GM18870 (cell line): ENCODE data around the gene SLAIN2.

Experiments
- ATAC-seq: cut with Tn5 transposase; IDR thresholded peaks from one replicate; pipeline ENCODE4 v1.9.1; 2021; ENCODE audit warnings: moderate library complexity; ENCODE audit not compliant: unreplicated experiment

Gene SLAIN2

DNA sequence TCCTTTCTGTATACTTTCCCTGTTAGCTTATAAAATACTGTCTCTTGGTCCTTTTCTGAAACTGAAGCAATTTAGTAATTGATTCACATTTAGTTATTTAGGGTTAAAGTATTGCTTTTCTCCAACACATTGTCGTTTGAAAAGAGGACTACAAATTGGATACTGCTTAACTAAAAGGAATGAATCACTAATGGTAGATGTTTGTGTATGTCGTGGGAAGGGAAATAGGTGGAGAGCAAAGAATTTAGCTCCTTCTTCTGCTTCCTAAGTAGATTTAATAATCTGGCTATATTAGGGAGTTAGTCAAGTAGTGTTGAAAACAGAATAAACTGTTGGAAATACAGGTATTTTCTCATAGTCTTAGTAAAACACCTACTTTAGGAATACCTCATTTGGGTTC lies 27.9 kb downstream of the SLAIN2 start:
- ATAC-seq = no peak

GRCh38 chr4:48369771-48370170 lies 28.4 kb downstream of the SLAIN2 start:
- no peak for ATAC-seq

DNA sequence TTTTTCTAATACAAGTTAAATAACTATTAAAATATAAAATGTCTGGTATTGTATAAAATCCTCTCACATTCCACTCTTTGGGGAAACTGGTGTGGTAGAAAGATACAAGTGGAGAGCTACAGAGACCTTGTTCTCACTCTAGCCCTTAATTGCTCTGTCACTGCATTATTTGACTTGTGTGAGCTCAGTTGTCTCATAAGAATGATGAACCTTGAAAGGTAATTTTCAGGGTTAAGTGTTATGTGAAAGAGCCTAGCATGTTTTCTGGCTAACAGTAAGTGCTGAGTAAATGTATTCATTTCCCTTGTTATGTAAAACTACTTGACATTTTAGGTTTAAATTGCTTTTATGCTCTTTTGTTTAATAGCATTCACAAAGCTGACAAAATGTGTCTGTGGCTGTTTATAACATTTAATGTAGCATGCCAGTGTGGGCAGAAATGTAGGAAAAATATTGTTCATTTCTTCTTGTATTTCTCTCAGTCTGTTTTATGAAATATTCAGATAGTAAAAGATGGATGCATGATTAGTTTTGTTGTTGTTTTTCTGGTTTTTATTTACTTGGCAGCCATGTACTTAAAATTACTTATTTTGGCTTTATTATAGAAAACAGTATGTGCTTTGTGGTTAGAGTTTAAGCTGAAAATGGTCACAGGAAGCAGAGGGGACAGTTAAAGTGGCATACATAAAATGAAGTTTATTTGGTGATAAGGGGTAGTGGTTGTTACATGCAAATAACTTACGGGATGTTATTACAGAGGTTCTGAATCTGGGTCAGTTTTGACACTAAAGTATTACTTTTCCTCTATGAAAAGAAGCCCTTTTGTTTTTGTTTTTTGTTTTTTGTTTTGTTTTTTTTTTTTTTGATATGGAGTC lies 29.2 kb downstream of the SLAIN2 start:
- no peak for ATAC-seq

DNA sequence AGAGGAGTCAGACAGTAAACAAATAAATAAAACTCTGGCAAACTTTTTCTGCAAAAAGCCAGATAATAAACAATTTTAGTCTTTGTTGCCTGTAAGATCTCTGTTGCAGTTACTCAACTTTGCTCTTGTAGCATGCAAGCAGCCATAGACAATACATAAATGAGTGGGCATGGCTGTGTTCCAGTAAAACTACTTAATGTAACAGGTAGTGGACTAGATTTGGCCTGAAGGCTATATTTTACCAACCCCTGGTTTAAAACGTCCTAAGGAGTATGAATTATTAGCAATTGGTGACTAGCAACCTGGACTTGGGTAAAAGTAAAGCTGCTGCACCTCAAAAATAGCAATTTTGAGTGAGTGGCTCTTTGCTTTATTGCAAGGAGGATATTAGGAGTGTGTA lies 30.9 kb downstream of the SLAIN2 start:
- no peak for ATAC-seq

- no peak for ATAC-seq
Observed at GRCh38 chr4:48375651-48376304, 34.4 kb downstream of the SLAIN2 start.

DNA sequence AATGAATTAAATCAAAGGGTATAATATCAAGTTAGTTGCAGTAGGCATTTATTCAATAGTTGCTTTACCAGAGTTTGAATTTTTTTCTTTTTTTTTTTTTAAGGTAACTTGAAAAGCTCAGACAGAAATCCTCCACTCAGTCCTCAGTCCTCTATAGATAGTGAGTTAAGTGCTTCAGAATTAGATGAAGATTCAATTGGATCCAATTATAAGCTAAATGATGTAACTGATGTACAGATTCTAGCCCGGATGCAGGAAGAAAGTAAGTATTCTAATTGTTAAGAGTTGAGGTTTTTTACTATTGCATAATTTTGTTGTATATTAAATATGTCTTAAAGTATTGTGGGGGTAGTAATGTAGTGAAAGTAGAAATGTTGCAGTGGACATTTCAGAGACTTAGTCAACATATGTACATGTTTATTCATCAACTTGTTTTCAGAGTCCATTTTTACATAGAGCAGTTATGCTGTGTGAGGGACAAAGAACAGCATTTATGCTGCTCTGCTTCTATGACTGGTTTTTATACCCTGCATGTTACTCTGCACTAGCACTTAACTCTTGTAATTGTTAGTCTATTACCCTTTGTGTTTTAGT lies 38.4 kb downstream of the SLAIN2 start:
- ATAC-seq = no peak

GRCh38 chr4:48380583-48381167 lies 39.3 kb downstream of the SLAIN2 start:
- no peak for ATAC-seq

- no peak for ATAC-seq
Observed at GRCh38 chr4:48388525-48389154, 47.3 kb downstream of the SLAIN2 start.

DNA sequence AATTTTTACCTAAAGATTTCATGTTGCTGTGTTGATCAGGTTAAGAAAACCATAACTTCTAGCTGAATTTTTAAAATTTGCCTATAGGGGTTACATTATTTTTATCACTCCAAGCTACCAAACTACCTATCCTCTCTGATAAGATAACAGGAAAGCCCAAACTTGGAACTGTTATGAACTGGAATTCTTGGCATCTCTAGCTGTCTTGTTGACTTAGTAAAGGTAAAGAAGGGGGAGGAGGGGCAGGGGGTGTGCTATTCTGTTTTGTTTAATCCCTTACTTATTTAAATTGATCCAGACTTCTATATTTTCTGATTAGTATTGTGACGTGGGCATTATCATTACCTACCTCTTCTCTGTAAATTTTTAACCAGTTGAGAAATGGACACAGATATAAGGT lies 54.7 kb downstream of the SLAIN2 start:
- no peak for ATAC-seq

DNA sequence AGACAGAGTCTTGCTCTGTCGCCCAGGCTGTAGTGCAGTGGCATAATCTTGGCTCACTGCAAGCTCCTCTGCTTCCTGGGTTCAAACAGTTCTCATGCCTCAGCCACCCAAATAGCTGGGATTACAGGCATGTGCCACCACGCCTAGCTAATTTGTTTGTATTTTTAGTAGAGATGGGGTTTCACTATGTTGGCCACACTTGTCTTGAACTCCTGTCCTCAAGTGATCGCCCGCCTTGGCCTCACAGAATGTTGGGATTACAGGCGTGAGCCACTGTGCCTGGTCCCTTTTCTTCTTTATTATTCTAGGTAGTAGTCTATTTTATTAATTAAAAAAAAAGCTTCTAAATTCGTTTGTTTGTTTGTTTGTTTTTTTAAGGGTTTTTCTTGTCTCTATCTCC lies 59.1 kb downstream of the SLAIN2 start:
- no peak for ATAC-seq

- ATAC-seq = no peak
Observed at GRCh38 chr4:48403358-48403757, 62.0 kb downstream of the SLAIN2 start.

DNA sequence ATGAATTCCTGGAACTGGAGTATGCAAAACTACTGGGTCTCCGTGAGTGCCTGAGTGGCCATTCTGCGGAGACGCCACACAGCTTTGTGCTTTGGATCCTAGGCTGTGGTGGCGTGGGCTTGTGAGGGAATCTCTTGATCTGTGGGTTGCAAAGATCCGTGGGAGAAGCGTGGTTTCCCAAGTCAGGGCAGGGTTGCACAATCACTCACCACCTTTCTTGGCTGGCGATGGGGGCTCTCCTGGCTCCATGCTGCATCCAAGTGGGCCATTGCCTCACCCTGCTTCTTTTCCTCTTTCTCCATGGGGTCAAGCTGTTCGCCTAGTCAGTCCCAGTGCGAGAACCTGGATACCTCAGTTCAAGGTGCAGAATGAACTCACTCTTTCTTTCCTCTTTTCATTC lies 62.5 kb downstream of the SLAIN2 start:
- no peak for ATAC-seq

- ATAC-seq = no peak
Observed at GRCh38 chr4:48405924-48406323, 64.6 kb downstream of the SLAIN2 start.

DNA sequence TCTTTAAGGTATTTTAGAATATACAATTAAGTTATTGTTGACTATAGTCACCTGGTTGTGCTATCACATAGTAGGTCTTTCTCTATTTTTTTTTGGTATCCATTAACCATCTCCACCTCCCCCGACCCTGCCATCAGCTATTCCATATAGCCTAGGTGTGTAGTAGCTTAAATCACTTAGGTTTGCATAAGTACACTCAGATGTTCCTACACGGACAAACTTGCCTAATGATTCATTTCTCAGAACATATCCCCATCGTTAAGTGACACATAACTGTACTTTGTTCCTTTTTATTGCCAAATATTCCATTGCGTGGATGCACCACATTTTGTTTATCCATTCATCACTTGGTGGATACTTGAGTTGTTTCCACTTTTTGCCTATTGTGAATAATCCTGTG lies 67.9 kb downstream of the SLAIN2 start:
- no peak for ATAC-seq

GRCh38 chr4:48410812-48411211 lies 69.5 kb downstream of the SLAIN2 start:
- no peak for ATAC-seq

- no peak for ATAC-seq
Observed at GRCh38 chr4:48420144-48420543, 78.8 kb downstream of the SLAIN2 start.

DNA sequence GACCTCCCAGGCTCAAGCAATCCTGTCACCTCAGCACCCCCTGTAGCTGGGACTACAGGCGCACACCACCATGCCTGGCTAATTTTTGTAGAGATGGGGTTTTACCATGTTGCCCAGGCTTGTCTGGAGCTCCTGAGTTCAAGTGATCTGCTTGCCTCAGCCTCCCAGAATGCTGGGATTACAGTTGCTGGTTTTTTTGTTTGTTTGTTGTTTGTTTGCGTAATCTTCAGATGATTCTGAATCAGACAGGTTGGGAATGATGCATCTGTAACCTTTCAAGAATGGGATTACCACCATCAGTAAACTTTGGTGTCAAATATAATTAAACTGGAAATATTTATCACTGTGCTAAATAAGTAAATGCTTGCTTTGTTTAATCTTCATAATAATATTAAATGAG lies 79.8 kb downstream of the SLAIN2 start:
- no peak for ATAC-seq

- ATAC-seq = no peak
Observed at GRCh38 chr4:48428926-48429325, 87.6 kb downstream of the SLAIN2 start.

DNA sequence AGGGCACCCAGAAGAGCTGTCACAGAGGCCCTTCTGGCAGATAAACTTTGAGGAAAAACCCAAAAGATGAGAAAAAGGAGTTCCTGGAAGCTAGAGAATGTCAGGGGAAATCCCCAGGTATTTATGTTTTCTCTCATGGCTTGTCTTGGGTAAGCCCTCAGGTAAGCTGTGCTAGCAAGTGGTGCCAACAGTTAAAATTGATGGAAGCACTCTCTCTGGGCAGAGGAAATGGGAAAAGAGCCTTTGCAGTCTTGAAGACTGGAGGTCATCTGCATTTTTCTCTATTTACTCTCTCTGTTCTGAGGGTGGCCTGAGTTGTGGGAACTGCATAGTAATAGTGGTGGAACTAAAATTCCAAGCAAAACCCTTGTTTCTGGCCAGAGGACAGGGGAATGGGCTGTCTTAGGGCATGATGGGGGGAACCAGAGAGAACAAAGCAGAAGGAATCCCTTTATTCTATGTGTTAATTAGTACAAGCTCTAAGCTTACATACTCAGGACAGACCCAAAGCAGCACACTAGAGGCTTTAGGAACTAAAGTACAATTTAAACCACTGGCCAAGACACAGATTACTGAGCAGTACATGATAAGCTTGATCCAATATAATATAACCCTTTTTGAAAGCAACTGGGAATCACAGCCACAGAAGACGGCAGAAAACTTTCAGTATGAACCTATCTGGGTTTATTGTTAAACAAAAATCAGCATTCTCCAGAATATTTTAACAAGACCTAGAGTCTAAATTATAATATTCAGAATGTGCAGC lies 88.6 kb downstream of the SLAIN2 start:
- ATAC-seq = no peak

GRCh38 chr4:48431401-48431800 lies 90.1 kb downstream of the SLAIN2 start:
- no peak for ATAC-seq

DNA sequence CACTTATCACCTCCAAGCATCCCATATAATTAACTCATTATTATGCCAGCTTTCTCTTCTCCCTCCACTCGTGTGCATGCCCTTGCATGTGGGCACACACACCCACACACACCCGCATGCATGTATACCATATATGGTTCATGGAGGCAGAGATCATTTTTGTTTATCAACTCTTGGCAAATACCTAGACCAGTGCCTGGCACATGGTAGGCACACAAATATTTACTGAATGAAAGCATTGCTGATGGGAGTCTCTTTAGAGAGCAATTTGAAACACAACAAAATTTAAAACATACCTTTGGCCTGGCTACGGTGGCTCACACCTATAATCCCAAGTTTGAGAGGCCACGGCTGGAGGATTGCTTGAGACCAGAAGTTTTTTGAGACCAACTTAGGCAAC lies 90.7 kb downstream of the SLAIN2 start:
- no peak for ATAC-seq
